GM19328 (cell line): ENCODE measurements around the gene HECTD4.

Experiments
- ATAC-seq: cut with Tn5 transposase; IDR thresholded peaks from one replicate; pipeline ENCODE4 v1.9.1; 2021; ENCODE audit warnings: mild to moderate bottlenecking, moderate library complexity; ENCODE audit not compliant: unreplicated experiment

Gene HECTD4

DNA sequence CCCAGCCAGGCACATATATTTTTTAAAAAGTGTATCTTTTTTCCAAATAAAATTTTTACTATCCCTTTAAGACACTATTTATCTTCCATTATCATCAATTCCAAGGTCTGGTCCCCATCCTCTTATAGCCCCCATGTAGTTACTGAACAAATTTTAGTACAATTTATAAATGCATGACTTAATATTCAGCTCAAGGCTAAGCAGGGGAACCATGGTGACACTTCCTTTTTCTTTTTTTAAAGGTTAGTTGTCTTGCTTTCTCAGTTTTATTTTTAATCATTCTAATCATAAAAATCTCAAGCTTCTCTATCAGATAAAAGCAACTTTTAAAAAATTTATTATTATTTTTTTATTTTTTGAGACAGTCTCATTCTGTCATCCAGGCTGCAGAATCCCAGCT is 164.6 kb downstream of the HECTD4 start:
- ATAC-seq: no peak

DNA sequence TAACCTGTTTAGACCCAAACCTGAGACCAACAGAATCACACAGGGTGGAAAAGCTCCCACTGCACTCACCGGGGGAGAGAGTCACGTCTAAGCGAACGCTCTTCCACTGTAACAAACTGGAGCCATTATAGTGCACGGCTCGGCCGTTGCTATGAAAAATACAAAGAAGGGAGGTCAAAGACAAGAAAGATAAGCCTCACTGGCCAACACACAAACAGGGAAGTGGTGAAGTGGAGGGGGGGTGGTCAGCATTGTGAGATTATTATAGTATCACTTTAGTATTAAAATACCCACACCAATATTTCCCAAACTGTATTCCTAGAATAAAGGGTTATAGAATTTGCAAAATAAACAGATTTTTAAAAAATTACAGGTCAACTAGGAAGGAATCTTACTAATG is 166.0 kb downstream of the HECTD4 start:
- ATAC-seq: no peak

DNA sequence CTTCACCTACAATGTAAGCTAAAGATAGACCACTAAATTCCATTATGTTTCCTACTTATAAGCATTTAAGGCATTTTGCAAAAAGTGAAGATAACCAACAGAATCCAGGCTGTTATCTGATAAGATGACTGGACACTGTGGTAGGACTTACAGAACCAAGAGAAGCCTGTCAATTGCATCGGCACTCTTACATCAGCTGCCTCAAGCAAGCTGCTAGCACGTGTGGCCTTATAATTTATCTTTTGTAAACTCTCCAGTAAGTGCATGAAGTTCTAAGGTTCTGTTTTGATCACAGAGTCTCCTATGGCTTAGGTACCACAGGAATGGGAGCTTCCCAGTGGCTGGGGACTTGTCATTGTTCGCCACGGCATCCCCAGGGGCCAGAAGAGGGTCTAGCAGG is 168.2 kb downstream of the HECTD4 start:
- ATAC-seq: no peak

DNA sequence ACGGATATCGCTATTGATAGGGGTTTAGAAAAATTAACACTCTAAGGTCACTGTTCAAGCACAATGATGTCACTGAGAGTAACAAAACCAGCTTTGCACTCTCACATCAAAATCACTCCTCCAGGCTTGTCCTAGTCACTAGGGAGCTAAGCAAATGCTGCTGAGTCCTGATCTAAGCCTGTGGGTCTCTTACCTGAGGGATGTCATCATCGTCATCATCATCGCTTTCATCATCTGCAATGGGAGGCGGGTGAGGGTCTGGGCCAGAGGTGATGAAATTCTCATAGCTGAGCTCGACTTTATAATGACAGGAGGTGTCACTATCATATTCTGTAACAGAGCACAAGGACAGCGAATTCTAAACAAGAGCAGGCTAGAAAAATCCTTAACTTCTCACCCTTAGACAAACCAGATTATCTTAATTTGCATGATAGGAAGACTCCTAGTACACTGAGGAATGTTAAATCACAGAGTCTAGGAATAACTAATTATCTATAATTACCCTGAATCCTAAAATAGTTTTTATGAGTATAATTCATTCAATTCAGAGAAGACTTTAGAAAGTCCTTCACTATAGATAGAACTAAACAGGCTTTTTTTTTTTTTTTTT is 173.8 kb downstream of the HECTD4 start:
- no peak for ATAC-seq

DNA sequence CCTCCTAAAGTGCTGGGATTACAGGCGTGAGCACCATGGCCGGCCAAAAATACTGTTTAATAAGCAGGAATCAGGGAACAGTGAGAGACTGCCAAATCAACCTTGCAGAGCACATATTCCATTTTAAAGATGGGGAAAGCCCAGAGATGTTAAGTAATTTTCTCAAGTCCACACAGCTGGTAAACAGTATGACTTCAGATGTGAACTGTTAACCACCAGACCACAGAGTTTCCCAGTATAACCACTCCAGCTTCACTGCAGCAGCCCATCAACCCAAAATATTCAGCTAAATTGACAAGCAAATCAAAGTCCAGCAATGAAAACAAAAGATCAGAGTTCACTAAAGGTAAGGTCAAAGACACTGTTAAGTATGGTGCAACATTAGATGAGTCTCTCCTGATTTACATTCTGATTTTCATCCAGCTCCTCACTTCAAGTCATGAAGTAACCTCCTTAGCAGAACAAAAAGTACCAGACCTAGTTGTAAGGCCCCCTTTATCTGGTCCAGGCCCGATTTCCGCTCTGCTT is 174.8 kb downstream of the HECTD4 start:
- no peak for ATAC-seq

DNA sequence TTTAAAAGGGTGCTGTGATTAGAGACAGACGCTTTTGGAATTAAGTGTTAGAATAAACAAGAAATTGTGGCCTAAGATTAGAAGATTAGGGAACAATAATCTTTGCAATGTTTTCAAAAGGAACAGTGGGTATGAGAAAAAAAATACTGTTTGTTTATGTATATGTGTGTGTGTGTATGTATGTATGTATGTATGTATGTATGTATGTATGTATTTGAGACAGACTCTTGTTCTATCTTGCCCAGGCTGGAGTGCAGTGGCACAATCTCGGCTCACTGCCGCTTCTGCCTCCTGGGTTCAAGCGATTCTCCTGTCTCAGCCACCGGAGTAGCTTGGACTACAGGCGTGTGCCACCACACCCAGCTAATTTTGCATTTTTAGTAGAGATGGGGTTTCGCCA is 175.3 kb downstream of the HECTD4 start:
- no peak for ATAC-seq

DNA sequence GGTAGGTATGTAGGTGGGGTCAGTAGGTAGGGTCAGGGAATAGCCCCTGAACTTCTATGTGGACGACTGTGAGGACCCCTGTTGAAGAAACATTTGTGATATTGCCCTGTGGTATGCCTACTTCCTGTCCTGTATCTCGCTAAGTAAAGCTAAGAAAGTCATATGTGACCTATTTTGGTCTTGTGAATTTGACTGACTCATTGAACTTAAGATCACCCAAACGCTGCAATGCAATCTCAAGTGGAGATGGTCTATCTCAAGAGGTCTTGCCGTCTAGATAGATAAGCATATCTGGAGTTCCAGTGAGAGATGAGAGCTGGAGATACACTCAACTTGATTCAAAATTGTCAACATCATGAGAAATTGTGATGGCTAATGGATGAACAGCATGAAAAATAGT is 183.1 kb downstream of the HECTD4 start:
- ATAC-seq: no peak

DNA sequence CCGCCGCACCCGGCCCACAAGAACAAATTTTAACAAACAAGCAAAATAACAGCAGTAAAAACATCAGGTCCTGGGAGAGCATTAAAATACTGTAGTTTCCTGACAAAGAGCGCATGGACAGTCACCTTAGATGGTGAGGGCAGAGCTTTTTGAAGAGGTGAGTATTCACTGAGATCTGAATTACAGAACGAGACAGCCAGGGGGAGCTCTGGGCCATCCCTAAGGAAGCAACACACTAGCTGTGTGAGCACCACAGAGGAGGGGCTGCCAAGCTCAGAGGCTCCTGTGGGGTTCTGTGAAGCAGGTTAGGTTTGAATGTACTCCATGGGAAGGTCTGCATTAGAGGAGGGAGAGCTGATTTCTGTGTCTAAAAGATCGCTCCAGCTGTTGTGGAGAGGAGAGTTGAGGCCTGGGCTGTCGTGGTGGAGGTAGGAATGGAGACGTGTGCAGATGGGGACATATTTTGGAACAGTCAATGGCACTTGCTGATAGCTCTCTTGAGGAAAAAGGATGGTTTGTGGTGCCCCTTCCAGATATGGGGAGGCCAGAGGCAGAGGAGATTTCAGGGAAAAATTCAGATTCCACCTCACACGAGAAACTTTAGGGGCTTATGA is 184.0 kb downstream of the HECTD4 start:
- no peak for ATAC-seq

DNA sequence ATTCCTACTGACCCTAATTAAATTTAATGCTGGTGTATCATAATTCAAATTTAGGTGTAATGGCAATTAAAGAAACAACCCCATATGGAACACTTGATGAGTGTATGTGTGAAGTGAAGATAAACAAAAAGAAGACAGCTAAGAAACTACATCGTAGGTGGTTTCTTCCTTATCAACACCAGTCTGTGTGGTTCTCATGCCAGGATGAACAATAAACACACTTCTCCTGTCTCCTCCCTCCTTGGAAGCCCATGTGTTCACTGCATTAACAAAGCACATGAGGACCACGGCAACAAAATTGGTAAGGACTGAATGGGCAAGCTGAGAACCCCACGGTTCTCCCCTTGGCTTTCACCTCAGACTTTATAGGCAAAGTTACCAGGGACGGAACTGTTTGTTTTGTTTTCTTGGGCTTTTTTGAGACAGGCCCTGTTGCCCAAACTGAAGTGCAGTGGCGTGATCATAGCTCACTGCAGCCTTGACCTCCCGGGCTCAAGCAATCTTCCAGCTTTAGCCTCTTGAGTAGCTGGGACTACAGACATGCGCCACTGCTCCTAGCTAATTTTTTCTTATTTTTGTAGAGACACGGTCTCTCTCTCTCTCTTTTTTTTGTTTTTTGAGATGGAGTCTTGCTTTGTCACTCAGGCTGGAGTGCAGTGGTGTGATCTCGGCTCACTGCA is 185.9 kb downstream of the HECTD4 start:
- ATAC-seq: no peak

DNA sequence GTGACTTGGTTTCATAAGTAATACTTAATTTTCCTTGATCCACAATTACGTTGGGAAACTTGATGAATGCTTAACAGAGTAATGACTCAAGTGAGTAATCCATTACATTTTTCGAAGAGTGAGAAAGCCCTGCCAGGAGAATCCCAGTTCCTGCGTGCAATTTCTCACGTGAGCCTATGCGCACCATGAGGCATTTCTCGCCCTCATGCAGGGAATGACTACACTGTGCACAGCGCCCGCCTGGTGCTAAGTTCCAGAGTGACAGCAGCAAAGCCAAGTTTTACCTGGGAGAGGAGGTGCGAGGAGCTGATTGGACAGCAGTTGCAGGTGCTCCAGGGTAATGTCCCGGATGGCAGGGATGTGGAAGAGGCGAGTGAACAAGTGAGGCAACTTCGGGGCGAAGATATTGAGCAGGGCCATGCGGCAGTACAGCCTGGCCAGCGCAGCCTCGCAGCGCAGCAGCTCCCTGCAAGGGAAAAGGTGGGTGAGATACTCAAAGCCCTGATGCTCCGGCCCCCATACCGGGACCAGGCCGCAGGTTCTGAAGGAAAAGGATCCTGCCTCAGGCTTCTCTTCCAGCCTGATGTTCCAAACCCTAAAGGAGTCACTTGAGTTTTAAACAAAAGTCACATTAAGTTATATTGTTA is 187.5 kb downstream of the HECTD4 start:
- no peak for ATAC-seq

DNA sequence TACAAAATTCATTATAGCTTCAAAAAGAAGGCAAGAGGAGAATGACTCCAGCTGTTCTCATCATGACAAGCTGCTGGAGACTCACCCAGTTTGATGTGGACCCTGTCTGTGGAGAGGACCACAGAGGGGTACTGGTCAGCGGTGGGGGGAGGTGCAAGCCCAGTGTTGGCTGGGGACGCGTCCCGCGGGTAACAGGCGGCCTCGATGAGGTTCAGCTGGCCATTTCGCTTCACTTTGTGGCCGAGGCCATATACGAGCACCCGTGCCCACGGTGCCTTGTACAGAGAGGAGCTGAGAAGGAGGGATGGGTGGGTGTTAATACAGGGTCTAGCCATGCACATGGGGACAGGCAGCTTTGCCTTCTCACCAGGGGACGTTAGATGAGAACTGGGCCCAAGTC is 189.8 kb downstream of the HECTD4 start:
- no peak for ATAC-seq

DNA sequence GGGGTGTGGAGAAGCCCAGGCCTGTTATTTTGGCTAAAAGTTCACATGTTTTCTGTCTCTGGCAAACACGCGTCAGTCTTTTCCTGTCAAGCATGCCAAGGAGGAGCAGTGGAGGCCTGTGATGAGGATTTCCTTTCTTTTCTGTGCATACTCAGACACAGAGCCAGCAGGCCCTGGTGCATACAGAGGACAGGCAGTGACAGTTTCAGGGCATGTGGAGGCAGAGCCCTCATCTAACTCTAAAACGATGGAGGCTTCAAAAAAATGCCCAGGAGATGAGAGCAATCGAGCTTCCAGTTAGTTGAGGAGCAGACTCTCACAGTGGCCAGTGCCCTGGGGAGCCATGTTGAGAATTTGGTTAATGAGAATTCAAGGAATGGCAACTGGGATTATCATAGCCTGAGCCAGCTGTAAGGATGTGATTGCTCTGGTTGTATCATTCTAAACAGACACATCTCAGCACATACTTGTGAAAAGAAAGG is 190.3 kb downstream of the HECTD4 start:
- no peak for ATAC-seq

DNA sequence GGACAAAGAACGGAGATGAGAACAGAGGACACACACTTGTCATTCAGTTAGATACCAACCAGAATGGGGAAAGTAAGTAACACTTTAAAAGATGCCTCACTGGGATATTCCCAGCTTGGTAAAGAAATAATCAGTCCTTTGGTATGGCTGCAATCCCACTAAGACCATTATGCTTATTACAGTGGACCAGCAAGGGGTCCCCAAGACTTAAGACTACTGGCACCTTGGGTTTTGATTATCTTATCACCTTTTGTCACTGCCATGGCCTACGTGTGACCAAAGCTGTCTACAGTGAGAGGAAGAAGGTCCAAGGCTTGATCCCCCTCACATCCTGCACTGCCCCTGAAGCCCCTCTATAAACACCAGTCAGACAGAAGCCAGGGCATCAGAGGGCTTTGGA is 191.0 kb downstream of the HECTD4 start:
- ATAC-seq: no peak

DNA sequence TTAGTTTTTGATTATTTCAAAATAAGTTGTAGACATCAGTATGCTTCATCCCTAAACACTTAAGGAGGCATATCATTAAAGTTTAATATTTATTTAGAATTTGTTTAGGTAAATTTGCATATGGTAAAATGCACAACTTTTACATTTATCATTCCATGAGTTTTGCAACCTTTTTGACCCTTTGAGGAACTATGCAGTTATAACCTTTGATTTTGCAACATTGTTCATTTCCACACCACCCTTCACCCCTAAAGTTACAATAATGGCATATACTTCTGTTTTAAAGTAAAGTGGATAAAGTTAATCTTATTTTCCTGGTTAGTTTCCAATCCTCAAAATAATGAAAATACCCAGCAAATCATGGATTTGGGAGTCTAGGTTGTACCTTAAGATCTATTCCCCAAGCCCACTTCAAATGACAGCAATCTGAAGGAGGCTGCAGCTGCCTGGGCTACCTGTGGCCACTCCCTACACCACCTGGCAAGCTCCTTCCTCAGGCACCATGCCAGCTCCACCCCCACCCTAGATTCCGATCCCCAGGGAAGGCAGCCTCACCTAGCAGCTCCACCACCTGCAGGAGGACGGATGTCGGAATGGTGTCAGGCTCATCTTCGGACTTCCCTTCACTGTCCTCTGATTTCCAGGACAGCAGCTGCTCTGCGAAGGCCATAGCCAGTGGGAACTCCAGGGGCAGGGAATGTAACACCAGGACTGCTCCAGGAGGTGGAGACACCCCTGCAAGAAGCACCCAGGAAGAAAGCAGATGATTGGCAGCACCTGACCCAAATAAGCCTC is 191.8 kb downstream of the HECTD4 start:
- no peak for ATAC-seq

DNA sequence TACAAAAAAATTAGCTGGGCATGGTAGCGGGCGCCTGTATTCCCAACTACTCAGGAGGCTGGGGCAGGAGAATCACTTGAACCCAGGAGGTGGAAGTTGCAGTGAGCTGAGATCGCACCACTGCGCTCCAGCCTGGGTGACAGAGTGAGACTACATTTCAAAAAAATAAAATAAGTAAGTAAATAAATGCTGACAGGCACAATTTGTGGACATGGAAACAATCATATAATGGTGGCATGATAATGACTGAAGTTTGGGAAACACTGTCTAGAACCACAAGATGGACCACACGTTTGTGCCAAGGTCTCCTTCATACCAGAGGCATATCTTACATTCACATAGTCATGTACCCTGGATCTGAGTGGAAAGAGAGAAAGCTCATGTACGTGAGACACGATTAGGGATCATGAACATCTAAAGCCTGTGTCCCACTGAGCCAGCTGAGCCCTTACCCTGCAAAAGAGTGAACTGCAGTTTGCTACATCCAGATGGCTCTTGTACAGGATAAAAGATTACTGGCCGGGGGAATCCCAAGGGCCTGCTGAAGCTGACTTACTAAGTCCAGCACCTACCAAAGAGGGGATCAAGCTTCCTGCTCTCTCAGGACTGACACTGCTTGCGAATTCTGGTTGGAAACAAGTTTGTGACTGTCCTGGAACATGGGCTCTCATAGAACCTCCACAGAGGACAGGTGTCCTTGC is 194.0 kb downstream of the HECTD4 start:
- no peak for ATAC-seq

DNA sequence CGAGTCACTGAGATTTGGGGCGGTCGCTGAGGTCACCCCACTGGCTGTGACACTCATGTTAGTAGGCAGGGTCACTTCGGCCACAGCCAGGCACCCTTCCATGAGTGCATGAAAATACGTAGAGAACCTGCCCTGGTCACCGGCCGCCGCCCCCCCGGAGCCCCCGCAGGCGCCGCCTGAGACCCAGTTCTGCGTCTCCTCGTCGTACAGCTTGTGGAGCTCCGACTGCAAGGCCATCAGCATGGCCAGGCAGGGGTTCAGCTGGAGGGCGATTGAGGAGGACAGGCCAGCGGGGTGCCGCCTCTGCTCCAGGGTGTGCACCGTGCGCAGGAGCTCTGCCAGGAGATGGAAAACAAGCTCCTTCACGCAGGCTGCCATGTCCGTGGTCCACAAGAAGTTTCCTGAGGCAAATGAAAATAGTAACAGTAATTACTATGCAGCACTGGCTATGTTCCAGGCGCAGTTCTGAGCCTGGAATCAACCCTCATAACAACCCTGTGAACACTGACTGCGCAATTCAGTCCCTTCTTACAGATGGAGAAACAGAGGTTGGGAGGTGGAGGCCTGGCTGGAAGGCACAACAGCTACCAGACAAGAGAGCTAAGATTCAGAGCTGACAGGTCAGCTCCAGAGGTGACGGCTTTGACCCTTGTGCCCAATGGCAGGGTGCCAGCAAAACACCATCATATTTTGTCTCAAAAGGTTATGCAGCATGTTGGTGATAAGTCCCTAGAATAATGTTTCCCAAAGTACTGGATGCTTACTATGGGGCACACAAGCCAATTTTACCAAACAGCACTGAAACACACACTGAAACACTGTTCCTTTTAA is 196.9 kb downstream of the HECTD4 start:
- no peak for ATAC-seq

DNA sequence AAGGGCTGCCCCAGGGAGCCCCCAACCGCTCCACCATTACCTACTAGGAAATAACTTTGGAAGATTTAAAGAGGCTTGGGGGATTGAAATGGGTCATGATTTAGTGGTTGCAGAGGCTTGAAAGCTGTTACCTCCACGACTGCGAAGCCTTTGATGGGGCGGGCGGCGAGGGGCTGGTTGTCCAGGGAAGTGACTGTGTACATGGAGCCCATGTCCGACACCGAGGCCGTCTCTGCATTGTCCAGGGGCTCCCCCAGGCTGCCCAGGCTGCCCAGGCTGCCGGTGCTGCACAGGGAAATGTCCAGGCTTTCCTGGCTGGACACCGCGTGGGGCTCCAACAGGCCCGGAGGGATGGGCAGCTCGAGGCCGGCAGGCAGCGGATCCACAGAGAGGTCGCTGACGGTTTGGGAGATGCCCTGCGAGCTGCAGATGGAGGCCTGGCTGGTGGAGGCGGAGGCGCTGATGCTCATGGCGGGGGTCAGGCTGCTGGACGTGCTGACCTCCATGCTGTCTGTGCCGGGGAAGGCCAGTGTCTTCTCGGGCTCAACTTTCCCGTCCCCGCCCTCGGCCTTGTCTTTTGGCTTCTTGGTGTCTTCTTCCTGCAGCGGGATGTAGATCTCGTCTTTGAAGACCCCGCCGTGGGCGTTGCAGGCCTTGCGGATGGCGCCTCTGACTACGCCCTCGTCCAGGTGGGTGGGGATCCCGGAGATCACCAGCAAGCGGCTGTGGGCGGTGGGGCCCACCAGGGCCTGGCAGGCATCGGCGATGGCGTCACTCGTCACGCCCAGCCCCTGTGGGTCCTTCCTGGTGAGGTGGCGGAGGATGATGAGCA is 198.0 kb downstream of the HECTD4 start:
- ATAC-seq: no peak
